ENCODE measurements around the gene PLCB1. TPM values are rescaled to one million over a fixed set of nuclear protein-coding genes. Genes with fewer than 3 reads are reported as not detected.
"Not testable (repeated sequence)": the region's sequence is repeated elsewhere in the genome, so short reads cannot be mapped to it uniquely, and the experiment has no call there.

The PLCB1 gene
- total RNA-seq, 1 donor, result 46.5 TPM

GRCh38 chr20:8589956-8590355 is 457.9 kb downstream of the PLCB1 start:
- no peak overlapping the region for H3K4me3 ChIP-seq (ENCODE audit: low read depth, low read length)
- peak; percentile 35 for DNase-seq (ENCODE audit: low read depth)
- TF ChIP-seq CTCF (IDR thresholded peaks at IDR 0.05; ENCODE audit: insufficient read depth, low read length), result no peak

- DNase-seq (ENCODE audit: low read depth); H3K4me3 ChIP-seq (ENCODE audit: low read depth, low read length): not testable (repeated sequence)
Observed at GRCh38 chr20:8600910-8601541, 469.0 kb downstream of the PLCB1 start.

- TF ChIP-seq CTCF (IDR thresholded peaks at IDR 0.05; ENCODE audit: insufficient read depth, low read length), result no peak
- H3K4me3 ChIP-seq (ENCODE audit: low read depth, low read length), result no peak overlapping the region
- no peak for DNase-seq (ENCODE audit: low read depth)
Observed at GRCh38 chr20:8601542-8601912, 469.5 kb downstream of the PLCB1 start.

GRCh38 chr20:8602389-8603116 is 470.5 kb downstream of the PLCB1 start:
- TF ChIP-seq CTCF (IDR thresholded peaks at IDR 0.05; ENCODE audit: insufficient read depth, low read length), result no peak
- DNase-seq (ENCODE audit: low read depth), result peak; percentile 19
- H3K4me3 ChIP-seq (ENCODE audit: low read depth, low read length), result no peak overlapping the region

GRCh38 chr20:8608470-8608869 is 476.4 kb downstream of the PLCB1 start:
- TF ChIP-seq CTCF (IDR thresholded peaks at IDR 0.05; ENCODE audit: insufficient read depth, low read length), result no peak
- DNase-seq (ENCODE audit: low read depth), result no peak
- no peak overlapping the region for H3K4me3 ChIP-seq (ENCODE audit: low read depth, low read length)

- peak; percentile 90 for DNase-seq (ENCODE audit: low read depth)
- TF ChIP-seq CTCF (IDR thresholded peaks at IDR 0.05; ENCODE audit: insufficient read depth, low read length), result no peak
- H3K4me3 ChIP-seq (ENCODE audit: low read depth, low read length), result no peak overlapping the region
Observed at GRCh38 chr20:8616792-8617191, 484.7 kb downstream of the PLCB1 start.

- no peak overlapping the region for H3K4me3 ChIP-seq (ENCODE audit: low read depth, low read length)
- no peak for DNase-seq (ENCODE audit: low read depth)
- no peak for TF ChIP-seq CTCF (IDR thresholded peaks at IDR 0.05; ENCODE audit: insufficient read depth, low read length)
Observed at GRCh38 chr20:8621001-8621400, 488.9 kb downstream of the PLCB1 start.
